GM04503 (cell line): ENCODE results near the gene TDRD9.
A peak's percentile ranks its signal among the peaks of the same experiment; 100 is the strongest.

Experiments
- DNase-seq: peaks from one replicate; pipeline ENCODE4 v3.0.0-alpha.2; 2012; ENCODE audit warnings: low read depth

TDRD9 gene

GRCh38 chr14:103890821-103891666, 37.2 kb upstream of the TDRD9 start:
- no peak for DNase-seq

GRCh38 chr14:103891667-103892215, 36.5 kb upstream of the TDRD9 start:
- no peak for DNase-seq

GRCh38 chr14:103892247-103892646, 36.0 kb upstream of the TDRD9 start:
- DNase-seq, result no peak

- DNase-seq, result no peak
Measured at GRCh38 chr14:103894034-103894722, 34.1 kb upstream of the TDRD9 start.

GRCh38 chr14:103894723-103895059, 33.6 kb upstream of the TDRD9 start:
- no peak for DNase-seq

GRCh38 chr14:103896578-103896977, 31.7 kb upstream of the TDRD9 start:
- DNase-seq, result no peak

GRCh38 chr14:103897075-103897947, 30.9 kb upstream of the TDRD9 start:
- no peak for DNase-seq

GRCh38 chr14:103898204-103898603, 30.1 kb upstream of the TDRD9 start:
- DNase-seq, result no peak

GRCh38 chr14:103898711-103899110, 29.5 kb upstream of the TDRD9 start:
- no peak for DNase-seq

GRCh38 chr14:103899316-103899715, 28.9 kb upstream of the TDRD9 start:
- no peak for DNase-seq

- DNase-seq, result no peak
Measured at GRCh38 chr14:103899833-103900232, 28.4 kb upstream of the TDRD9 start.

- DNase-seq, result no peak
Measured at GRCh38 chr14:103904493-103905107, 23.7 kb upstream of the TDRD9 start.

GRCh38 chr14:103905842-103906456, 22.3 kb upstream of the TDRD9 start:
- DNase-seq, result no peak

GRCh38 chr14:103908580-103908979, 19.7 kb upstream of the TDRD9 start:
- no peak for DNase-seq

GRCh38 chr14:103909531-103910261, 18.6 kb upstream of the TDRD9 start:
- no peak for DNase-seq

GRCh38 chr14:103910262-103910935, 17.9 kb upstream of the TDRD9 start:
- DNase-seq, result peak; percentile 20

- no peak for DNase-seq
Measured at GRCh38 chr14:103910984-103911383, 17.3 kb upstream of the TDRD9 start.

- no peak for DNase-seq
Measured at GRCh38 chr14:103915616-103916015, 12.6 kb upstream of the TDRD9 start.

- DNase-seq, result no peak
Measured at GRCh38 chr14:103916636-103917262, 11.5 kb upstream of the TDRD9 start.
